Heart right ventricle (tissue), 16 donors: ENCODE results near the gene FXYD3. TPM values are rescaled to one million over a fixed set of nuclear protein-coding genes. Genes with fewer than 3 reads are reported as not detected.

ENCODE experiments used
- ATAC-seq, 8 donors: fragments of 200-7000 bp; cut with Tn5 transposase; one replicate each; pipeline ENCODE4 v1.9.1; 2020; ENCODE audit warnings: mild to moderate bottlenecking in 8 of 8, moderate library complexity in 8 of 8, moderate number of reproducible peaks in 1 of 8
- DNase-seq, 2 donors: peaks; one replicate each; pipeline ENCODE4 v3.0.0-alpha.2; 2020
- H3K27ac ChIP-seq, 10 donors: fragments of 200-600 bp; sonication (generic) in 2 of 10; one replicate each; pipeline versions ENCODE4 v1.5.0 to v1.8.0; 2020 to 2022; ENCODE audit warnings: mild to moderate bottlenecking in 3 of 10
- H3K27me3 ChIP-seq, 7 donors: fragments of 200-600 bp; one replicate each; pipeline ENCODE4 v1.8.0; 2021 to 2022; ENCODE audit warnings: mild to moderate bottlenecking in 2 of 7
- H3K36me3 ChIP-seq, 9 donors: fragments of 200-600 bp; sonication (generic) in 1 of 9; one replicate each; pipeline versions ENCODE4 v1.5.0 to v1.8.0; 2020 to 2022; ENCODE audit warnings: mild to moderate bottlenecking in 2 of 9
- H3K4me1 ChIP-seq, 9 donors: fragments of 200-600 bp; sonication (generic) in 1 of 9; one replicate each; pipeline versions ENCODE4 v1.5.0 to v1.8.0; 2020 to 2022; ENCODE audit warnings: mild to moderate bottlenecking in 4 of 9
- H3K4me3 ChIP-seq, 10 donors: fragments of 200-600 bp; sonication (generic) in 2 of 10; one replicate each; pipeline versions ENCODE4 v1.5.0 to v1.8.0; 2020 to 2022; ENCODE audit warnings: mild to moderate bottlenecking in 7 of 10, moderate library complexity in 2 of 10
- H3K9me3 ChIP-seq, 11 donors: fragments of 200-600 bp in 10 of 11; sonication (generic) in 2 of 11; one replicate each; pipeline versions ENCODE4 v1.5.0 to v1.8.0; 2013 to 2022; ENCODE audit warnings: mild to moderate bottlenecking in 2 of 11, control low read depth in 1 of 11, moderate library complexity in 1 of 11
- WGBS, 2 donors: extraction: QIAGEN DNeasy Blood & Tissue Kit; methylation state at CpG; one replicate each; pipeline ENCODE4 v1.1.7; 2013; ENCODE audit warnings: inconsistent platforms in 1 of 2; 5-methylcytosine and 5-hydroxymethylcytosine counted together
- intact Hi-C, 10 donors: fragments of 100-400 bp; cut with DNase I; formaldehyde crosslinking; loops; one replicate each; pipeline versions ENCODE4 v1.11.1 to v1.14.2; 2022
- polyA plus RNA-seq, 2 donors: library from polyadenylated mRNA; stranded (reverse); fragments of 200-250 nt; gene quantifications; one replicate each; pipeline ENCODE4 v1.2.3, GENCODE V29; 2013
- total RNA-seq, 10 donors: library from RNA; stranded (reverse); fragmentation: NEBNext Ultra II Directional in 3 of 10; extraction: Animal tissue kit (Norgen Biotek cat#: 25700) in 3 of 10; gene quantifications; one replicate each; pipeline versions ENCODE4 v1.2.1 to v1.2.4, GENCODE V29; 2021 to 2023
- TF ChIP-seq, protein P1 (sequence below), 9 donors: fragments of 200-600 bp; sonication (generic) in 2 of 9; IDR thresholded peaks; one replicate each; pipeline versions ENCODE4 v1.5.0 to v1.8.0; 2021 to 2022; ENCODE audit warnings: antibody characterized with exemption in 9 of 9, mild to moderate bottlenecking in 5 of 9, moderate library complexity in 1 of 9
- donor health status: Arrhythmogenic right ventricular cardiomyopathy.
- donor health status: ischemic (EF 13 %, LVEDD 7.1; RV severe dilation, severe dysfunction).
- donor health status: healthy with polysubstance abuse.
- donor health status: DM: no; HTN: yes; CAD: no.
- donor health status: DM: no; HTN: no; CAD: no.
- donor health status: ischemic (EF 25% LVEDD 6.9; RV normal size, moderate dysfunction).
- donor health status: ischemic (EF 25% LVEDD 5.7; RV mildly dilated, moderate dysfunction).
- donor health status: healthy.
- donor health status: DM: yes; HTN: yes; CAD: no.
- donor health status: Ischemic cardiomyopathy.
- donor health status: ischemic (EF 35%, LVEDD 5.7; RV mildly dilated, moderate dysfunction).
- donor health status: nonischemic (EF 11% LVEDD 7.7; RV severe dilation, severe dysfunction).
- donor health status: DM: yes; HTN: yes; CAD: no.
- donor health status: PGD.
- donor health status: ischemic (EF 29% LVEDD 5.4; RV normal size, mild dysfunction).
- donor health status: nonischemic (EF 23%, LVEDD 6.1; RV moderate dilation, normal function).

The FXYD3 gene
- total and polyA plus RNA-seq, 12 donors: 0.51 to 2.7 (median 0.78) TPM; not detected in 3

DNA sequence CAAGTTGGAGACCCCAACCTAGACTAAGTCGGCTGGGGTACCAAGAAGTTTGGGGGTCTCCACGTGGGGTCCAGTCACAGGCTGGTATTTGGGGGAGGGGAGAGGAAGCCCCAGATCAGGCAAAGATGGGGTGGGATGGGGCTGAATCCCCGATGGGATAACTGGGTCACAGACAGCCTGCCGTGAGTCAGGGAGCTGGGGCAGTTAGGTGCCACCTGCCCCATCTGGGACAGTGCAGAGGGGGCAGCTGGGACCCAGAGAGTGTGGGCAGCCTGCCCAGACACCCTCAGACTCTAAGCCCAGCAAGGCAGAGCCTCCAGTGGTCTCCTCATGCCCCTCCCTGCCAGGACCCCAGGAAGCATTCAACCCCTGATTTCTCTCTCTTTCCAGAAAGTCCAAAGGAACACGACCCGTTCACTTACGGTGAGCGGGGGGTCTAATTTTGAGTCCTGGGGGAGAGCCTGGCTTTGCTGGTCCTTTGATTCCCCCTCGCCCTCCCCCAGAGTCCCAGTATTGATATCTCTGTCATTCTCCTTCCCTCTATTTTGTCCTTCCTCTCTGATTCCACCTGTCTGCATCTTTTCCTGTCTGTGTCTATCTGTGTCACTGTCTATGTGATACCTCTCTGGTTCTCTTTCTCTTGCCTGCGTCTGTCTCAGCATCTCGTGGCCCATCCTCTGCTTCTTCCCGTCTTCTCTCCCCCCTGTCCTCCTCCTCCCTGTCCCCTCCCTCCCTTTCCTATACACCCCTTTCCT, 24.8 kb downstream of the FXYD3 start:
- peak overlapping the region; percentile 26 to 63 (median 54) for H3K4me3 ChIP-seq
- H3K9me3 ChIP-seq: no peaks in the 10 kb centered on the region
- 43 to 60% methylated on average over 12 of the region's 12 CpGs for WGBS, 2 donors
- peaks cover 5 to 76% (median 52%) of the 10 kb centered on the region in 9 donors for H3K4me1 ChIP-seq
- TF ChIP-seq, protein P1, sequence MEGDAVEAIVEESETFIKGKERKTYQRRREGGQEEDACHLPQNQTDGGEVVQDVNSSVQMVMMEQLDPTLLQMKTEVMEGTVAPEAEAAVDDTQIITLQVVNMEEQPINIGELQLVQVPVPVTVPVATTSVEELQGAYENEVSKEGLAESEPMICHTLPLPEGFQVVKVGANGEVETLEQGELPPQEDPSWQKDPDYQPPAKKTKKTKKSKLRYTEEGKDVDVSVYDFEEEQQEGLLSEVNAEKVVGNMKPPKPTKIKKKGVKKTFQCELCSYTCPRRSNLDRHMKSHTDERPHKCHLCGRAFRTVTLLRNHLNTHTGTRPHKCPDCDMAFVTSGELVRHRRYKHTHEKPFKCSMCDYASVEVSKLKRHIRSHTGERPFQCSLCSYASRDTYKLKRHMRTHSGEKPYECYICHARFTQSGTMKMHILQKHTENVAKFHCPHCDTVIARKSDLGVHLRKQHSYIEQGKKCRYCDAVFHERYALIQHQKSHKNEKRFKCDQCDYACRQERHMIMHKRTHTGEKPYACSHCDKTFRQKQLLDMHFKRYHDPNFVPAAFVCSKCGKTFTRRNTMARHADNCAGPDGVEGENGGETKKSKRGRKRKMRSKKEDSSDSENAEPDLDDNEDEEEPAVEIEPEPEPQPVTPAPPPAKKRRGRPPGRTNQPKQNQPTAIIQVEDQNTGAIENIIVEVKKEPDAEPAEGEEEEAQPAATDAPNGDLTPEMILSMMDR (IDR thresholded peaks at IDR 0.05): no peak
- H3K27me3 ChIP-seq: peaks cover 0 to 35% (median 4%) of the 10 kb centered on the region in 7 donors
- DNase-seq (peak in 1 of 2 donors; percentile 24), ATAC-seq (no peak)
- no peaks in the 10 kb centered on the region for H3K36me3 ChIP-seq
- peak overlapping the region; percentile 87 to 99 (median 94) for H3K27ac ChIP-seq
- intact Hi-C loops: loop anchor here in 5 of 10 donors (5.0 kb wide), 3 partner anchors 73 to 132 kb away; partner anchors contain the start of gene USF2 (in 3 of the 5)

DNA sequence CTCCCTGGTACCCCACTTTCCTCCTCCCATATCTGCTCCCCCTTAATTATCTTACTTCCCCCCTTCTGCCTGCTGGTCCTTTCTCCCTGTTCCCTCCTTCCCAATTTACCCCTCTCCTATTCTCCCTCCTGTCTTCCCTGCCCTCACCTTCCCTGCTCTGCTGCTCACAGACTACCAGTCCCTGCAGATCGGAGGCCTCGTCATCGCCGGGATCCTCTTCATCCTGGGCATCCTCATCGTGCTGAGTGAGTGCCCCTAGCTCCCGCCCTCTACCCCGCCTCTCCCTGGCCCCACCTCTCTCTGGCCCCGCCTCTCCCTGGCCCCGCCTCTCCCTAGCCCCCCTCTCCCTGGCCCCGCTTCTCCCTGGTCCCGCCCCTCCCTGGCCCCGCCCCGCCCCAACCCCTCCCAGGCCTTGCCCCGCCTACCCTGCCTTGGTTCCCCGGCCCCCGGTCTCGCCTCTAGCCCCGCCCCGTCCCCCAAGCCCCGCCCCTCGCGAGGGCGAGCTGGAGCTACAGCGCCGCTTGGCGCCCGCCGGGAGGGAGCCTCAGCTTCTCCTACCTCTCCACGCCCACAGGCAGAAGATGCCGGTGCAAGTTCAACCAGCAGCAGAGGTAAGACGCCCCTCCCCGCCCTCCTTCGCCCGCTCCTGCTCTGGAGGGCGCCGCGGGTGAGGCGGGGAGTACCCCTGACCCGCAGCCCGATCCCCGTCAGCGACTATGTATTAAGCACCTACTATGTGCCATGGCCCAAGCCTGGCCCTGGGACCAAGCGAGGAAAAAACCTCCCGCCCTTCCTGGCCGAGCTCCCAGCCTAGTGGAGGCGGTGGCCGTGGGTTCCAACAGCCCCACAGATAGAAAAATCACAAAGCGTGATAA, 25.6 kb downstream of the FXYD3 start:
- Histone ChIP-seq H3K27ac (peak overlapping the region in 8 of 10 donors; percentile 87 to 99 (median 94)), H3K4me3 (peak overlapping the region in 9 of 10 donors; percentile 26 to 63 (median 56)), H3K9me3 (no peaks in the 10 kb centered on the region), H3K27me3 (peaks cover 0 to 35% (median 4%) of the 10 kb centered on the region in 7 donors), H3K36me3 (no peaks in the 10 kb centered on the region), H3K4me1 (peaks cover 3 to 71% (median 48%) of the 10 kb centered on the region in 9 donors)
- intact Hi-C loops: loop anchor here in 5 of 10 donors (5.0 kb wide), 3 partner anchors 74 to 131 kb away; partner anchors contain the start of gene USF2 (in 3 of the 5)
- TF ChIP-seq, protein P1 (IDR thresholded peaks at IDR 0.05): peak in 7 of 9 donors; percentile 29 to 59 (median 46)
- ATAC-seq (peak; percentile 46 to 80 (median 64)), DNase-seq (peak; percentile 89 to 97)
- WGBS, 2 donors: 10 to 18% methylated on average over 40 to 48 of the region's 48 CpGs

DNA sequence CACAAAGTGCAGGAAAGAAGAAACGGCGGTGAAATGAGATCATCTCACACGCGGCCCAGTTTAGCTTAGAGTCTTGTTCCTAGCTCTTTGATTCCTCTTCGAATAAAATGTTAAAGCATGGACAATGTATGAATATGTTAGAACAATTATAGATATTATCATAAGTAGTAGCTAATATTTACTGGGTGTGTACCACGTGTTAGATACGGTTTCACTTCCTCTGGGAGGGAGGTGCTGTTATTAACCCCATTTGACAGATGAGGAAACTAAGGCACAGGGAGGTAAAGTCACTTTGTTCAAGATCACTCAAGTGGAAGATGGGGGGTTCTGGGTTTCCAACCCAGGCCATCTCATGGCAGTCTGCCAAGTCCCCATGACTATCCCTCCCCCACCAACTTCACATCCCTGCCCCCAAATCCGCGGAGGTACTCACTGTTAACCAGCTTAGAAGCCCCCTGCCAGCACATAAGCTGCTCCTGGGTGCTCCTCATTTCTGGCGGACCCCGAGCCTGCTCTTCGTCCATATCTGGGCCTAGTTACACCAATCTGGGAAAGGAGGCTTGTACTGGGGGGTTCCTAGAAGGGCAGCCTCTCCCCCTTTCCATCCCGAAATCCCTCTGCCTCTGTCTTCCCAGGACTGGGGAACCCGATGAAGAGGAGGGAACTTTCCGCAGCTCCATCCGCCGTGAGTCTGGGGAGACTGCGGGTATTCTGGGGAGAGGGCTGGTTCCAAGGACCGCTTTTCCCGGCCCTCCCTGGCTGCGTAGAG, 26.4 kb downstream of the FXYD3 start:
- Histone ChIP-seq H3K27me3 (peaks cover 0 to 35% (median 4%) of the 10 kb centered on the region in 7 donors), H3K27ac (no peak overlapping the region), H3K9me3 (no peaks in the 10 kb centered on the region), H3K36me3 (no peaks in the 10 kb centered on the region), H3K4me3 (peak overlapping the region in 2 of 10 donors; percentile 19 to 28), H3K4me1 (peaks cover 3 to 68% (median 48%) of the 10 kb centered on the region in 9 donors)
- no peak for DNase-seq
- intact Hi-C loops: loop anchor here in 6 of 10 donors (2.0 to 5.0 kb wide), 4 partner anchors 75 to 130 kb away; partner anchors contain the start of gene USF2 (in 4 of the 6)
- ATAC-seq: no peak
- WGBS, 2 donors: 45 to 55% methylated on average over 21 of the region's 21 CpGs
- TF ChIP-seq, protein P1 (IDR thresholded peaks at IDR 0.05): no peak
